WTC11 (cell line): ENCODE data around the gene G6PC3.

Experiments
- CBFB ChIP-seq: sonication (generic); formaldehyde crosslinking; IDR thresholded peaks from 2 replicates; pipeline ENCODE4 v1.8.1; 2022; ENCODE audit warnings: mild to moderate bottlenecking, low read depth, missing genetic modification reagents
- CREB1 ChIP-seq: sonication (generic); formaldehyde crosslinking; IDR thresholded peaks from 2 replicates; pipeline ENCODE4 v1.8.0; 2023; ENCODE audit warnings: mild to moderate bottlenecking, missing genetic modification reagents
- MYBL2 ChIP-seq: sonication (generic); formaldehyde crosslinking; IDR thresholded peaks from 2 replicates; pipeline ENCODE4 v1.8.1; 2023; ENCODE audit warnings: mild to moderate bottlenecking, moderate library complexity, missing genetic modification reagents
- SOX15 ChIP-seq: fragments of 250-450 bp; sonication (Bioruptor Pico); IDR thresholded peaks from 2 replicates; pipeline ENCODE4 v1.9.0; 2021; ENCODE audit warnings: mild to moderate bottlenecking
- TF ChIP-seq, protein P1 (sequence below): fragments of 200-600 bp; IDR thresholded peaks from 2 replicates; pipeline ENCODE4 v1.8.0; 2022; ENCODE audit warnings: antibody characterized with exemption
- TF ChIP-seq, protein P2 (sequence below): sonication (generic); formaldehyde crosslinking; IDR thresholded peaks from 2 replicates; pipeline ENCODE4 v1.8.0; 2022; ENCODE audit warnings: missing genetic modification reagents

DNA sequence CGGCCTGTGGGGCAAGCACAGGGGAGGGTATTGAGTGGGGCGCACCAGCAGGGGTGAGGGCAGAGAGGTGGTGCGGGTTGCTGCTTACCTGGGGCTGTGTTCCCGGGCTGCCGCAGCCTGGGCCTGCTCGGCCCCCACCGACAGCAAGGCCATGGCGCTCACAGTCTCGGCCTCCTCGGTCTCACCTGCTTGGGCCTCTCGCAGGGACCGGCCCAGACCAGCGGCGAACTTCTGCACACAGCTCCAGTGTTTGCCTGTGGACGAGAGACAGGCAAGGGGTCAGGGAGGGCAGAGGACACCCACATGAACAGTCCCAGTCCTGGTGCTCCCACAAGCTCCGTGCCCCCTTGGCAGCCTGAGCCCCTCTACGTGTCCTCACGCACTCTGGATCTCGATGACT, 7.9 kb downstream of the G6PC3 start:
- TF ChIP-seq, protein P1, sequence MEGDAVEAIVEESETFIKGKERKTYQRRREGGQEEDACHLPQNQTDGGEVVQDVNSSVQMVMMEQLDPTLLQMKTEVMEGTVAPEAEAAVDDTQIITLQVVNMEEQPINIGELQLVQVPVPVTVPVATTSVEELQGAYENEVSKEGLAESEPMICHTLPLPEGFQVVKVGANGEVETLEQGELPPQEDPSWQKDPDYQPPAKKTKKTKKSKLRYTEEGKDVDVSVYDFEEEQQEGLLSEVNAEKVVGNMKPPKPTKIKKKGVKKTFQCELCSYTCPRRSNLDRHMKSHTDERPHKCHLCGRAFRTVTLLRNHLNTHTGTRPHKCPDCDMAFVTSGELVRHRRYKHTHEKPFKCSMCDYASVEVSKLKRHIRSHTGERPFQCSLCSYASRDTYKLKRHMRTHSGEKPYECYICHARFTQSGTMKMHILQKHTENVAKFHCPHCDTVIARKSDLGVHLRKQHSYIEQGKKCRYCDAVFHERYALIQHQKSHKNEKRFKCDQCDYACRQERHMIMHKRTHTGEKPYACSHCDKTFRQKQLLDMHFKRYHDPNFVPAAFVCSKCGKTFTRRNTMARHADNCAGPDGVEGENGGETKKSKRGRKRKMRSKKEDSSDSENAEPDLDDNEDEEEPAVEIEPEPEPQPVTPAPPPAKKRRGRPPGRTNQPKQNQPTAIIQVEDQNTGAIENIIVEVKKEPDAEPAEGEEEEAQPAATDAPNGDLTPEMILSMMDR = no peak
- TF ChIP-seq, protein P2, sequence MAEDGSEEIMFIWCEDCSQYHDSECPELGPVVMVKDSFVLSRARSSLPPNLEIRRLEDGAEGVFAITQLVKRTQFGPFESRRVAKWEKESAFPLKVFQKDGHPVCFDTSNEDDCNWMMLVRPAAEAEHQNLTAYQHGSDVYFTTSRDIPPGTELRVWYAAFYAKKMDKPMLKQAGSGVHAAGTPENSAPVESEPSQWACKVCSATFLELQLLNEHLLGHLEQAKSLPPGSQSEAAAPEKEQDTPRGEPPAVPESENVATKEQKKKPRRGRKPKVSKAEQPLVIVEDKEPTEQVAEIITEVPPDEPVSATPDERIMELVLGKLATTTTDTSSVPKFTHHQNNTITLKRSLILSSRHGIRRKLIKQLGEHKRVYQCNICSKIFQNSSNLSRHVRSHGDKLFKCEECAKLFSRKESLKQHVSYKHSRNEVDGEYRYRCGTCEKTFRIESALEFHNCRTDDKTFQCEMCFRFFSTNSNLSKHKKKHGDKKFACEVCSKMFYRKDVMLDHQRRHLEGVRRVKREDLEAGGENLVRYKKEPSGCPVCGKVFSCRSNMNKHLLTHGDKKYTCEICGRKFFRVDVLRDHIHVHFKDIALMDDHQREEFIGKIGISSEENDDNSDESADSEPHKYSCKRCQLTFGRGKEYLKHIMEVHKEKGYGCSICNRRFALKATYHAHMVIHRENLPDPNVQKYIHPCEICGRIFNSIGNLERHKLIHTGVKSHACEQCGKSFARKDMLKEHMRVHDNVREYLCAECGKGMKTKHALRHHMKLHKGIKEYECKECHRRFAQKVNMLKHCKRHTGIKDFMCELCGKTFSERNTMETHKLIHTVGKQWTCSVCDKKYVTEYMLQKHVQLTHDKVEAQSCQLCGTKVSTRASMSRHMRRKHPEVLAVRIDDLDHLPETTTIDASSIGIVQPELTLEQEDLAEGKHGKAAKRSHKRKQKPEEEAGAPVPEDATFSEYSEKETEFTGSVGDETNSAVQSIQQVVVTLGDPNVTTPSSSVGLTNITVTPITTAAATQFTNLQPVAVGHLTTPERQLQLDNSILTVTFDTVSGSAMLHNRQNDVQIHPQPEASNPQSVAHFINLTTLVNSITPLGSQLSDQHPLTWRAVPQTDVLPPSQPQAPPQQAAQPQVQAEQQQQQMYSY (CRISPR knock-in tag) = no peak
- no peak for TF ChIP-seq MYBL2
- no peak for TF ChIP-seq SOX15 (CRISPR knock-in tag)
- TF ChIP-seq CREB1 (CRISPR knock-in tag) = no peak
- no peak for TF ChIP-seq CBFB (CRISPR knock-in tag)
